ENCODE results near the gene ARHGEF19.

DNA sequence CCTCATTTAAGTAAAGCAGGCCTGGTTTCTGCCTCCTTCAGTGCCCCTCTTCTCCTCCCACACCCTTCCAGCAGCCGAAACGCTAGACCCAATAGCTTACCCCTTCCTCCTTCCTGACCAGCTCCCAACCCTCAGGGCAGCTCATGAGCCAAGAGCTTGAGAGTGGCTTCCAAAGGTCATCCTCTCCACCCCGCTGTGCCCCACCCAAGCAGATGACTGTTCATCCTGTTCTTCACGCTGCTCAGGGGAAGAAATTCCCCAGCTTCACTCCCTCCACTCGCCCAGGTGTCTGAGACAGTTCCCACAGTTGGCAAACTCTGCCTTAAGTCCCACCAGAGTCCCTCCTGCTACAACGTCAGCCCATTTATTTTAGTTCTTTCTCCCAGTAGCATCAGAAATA, 23.4 kb downstream of the ARHGEF19 start:
- TF ChIP-seq, protein P1, sequence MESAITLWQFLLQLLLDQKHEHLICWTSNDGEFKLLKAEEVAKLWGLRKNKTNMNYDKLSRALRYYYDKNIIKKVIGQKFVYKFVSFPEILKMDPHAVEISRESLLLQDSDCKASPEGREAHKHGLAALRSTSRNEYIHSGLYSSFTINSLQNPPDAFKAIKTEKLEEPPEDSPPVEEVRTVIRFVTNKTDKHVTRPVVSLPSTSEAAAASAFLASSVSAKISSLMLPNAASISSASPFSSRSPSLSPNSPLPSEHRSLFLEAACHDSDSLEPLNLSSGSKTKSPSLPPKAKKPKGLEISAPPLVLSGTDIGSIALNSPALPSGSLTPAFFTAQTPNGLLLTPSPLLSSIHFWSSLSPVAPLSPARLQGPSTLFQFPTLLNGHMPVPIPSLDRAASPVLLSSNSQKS (CRISPR knock-in tag; IDR thresholded peaks at IDR 0.05): no peak
- no peak for TF ChIP-seq IRF2 (CRISPR knock-in tag; IDR thresholded peaks at IDR 0.05)
- TF ChIP-seq, protein P2, sequence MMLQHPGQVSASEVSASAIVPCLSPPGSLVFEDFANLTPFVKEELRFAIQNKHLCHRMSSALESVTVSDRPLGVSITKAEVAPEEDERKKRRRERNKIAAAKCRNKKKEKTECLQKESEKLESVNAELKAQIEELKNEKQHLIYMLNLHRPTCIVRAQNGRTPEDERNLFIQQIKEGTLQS (IDR thresholded peaks at IDR 0.05): no peak
- TF ChIP-seq, protein P2 (CRISPR knock-in tag; conservative IDR thresholded peaks at IDR 0.05): no peak
- TF ChIP-seq ZNF124 (CRISPR knock-in tag; IDR thresholded peaks at IDR 0.05): no peak

Data from K562 (cell line).